Measurements from ENCODE around the gene TUBGCP2.

TUBGCP2 gene

GRCh38 chr10:133295426-133296320, 13.0 kb downstream of the TUBGCP2 start:
- in situ Hi-C loops (cut with HindIII; ENCODE audit: low sequenced_read_pairs) = no loop called here
- no peak for TF ChIP-seq CTCF (IDR thresholded peaks at IDR 0.05; ENCODE audit: low read depth, low read length, missing control alignments)
- no peak for DNase-seq (ENCODE audit: low read depth)
- H3K4me3 ChIP-seq (ENCODE audit: low read depth, low read length) = no peak overlapping the region

- no peak for DNase-seq (ENCODE audit: low read depth)
- no peak overlapping the region for H3K4me3 ChIP-seq (ENCODE audit: low read depth, low read length)
- no peak for TF ChIP-seq CTCF (IDR thresholded peaks at IDR 0.05; ENCODE audit: low read depth, low read length, missing control alignments)
- in situ Hi-C loops (cut with HindIII; ENCODE audit: low sequenced_read_pairs) = no loop called here
Observed at GRCh38 chr10:133294189-133294588, 14.5 kb downstream of the TUBGCP2 start.

- no peak overlapping the region for H3K4me3 ChIP-seq (ENCODE audit: low read depth, low read length)
- no peak for TF ChIP-seq CTCF (IDR thresholded peaks at IDR 0.05; ENCODE audit: low read depth, low read length, missing control alignments)
- no peak for DNase-seq (ENCODE audit: low read depth)
- in situ Hi-C loops (cut with HindIII; ENCODE audit: low sequenced_read_pairs) = no loop called here
Observed at GRCh38 chr10:133293810-133294119, 14.9 kb downstream of the TUBGCP2 start.

GRCh38 chr10:133292919-133293809, 15.5 kb downstream of the TUBGCP2 start:
- H3K4me3 ChIP-seq (ENCODE audit: low read depth, low read length) = no peak overlapping the region
- in situ Hi-C loops (cut with HindIII; ENCODE audit: low sequenced_read_pairs) = no loop called here
- DNase-seq (ENCODE audit: low read depth) = no peak
- no peak for TF ChIP-seq CTCF (IDR thresholded peaks at IDR 0.05; ENCODE audit: low read depth, low read length, missing control alignments)

GRCh38 chr10:133289761-133290160, 18.9 kb downstream of the TUBGCP2 start:
- no peak for TF ChIP-seq CTCF (IDR thresholded peaks at IDR 0.05; ENCODE audit: low read depth, low read length, missing control alignments)
- DNase-seq (ENCODE audit: low read depth) = no peak
- in situ Hi-C loops (cut with HindIII; ENCODE audit: low sequenced_read_pairs) = no loop called here
- H3K4me3 ChIP-seq (ENCODE audit: low read depth, low read length) = no peak overlapping the region

- in situ Hi-C loops (cut with HindIII; ENCODE audit: low sequenced_read_pairs) = no loop called here
- H3K4me3 ChIP-seq (ENCODE audit: low read depth, low read length) = no peak overlapping the region
- no peak for TF ChIP-seq CTCF (IDR thresholded peaks at IDR 0.05; ENCODE audit: low read depth, low read length, missing control alignments)
Observed at GRCh38 chr10:133287832-133288500, 20.7 kb downstream of the TUBGCP2 start.

More at GRCh38 chr10:133287832-133288500, 20.7 kb downstream of the TUBGCP2 start:
- no peak for DNase-seq (ENCODE audit: low read depth)
